Choroid plexus epithelial cell (primary cell): ENCODE measurements around the gene NRAS.

ENCODE experiments used
- DNase-seq: peaks from one replicate; pipeline ENCODE4 v3.0.0-alpha.2; 2010; ENCODE audit warnings: low read depth
- H3K4me3 ChIP-seq: 2 replicates; pipeline ENCODE4 v1.5.1; 2011; ENCODE audit warnings: low read depth, mild to moderate bottlenecking, control low read depth, low read length, moderate library complexity
- TF ChIP-seq, protein P1 (sequence below): conservative IDR thresholded peaks from 2 replicates; pipeline ENCODE4 v1.5.1; 2011; ENCODE audit warnings: low read depth, mild to moderate bottlenecking, control low read depth, inconsistent platforms, low read length, moderate library complexity

The NRAS gene

GRCh38 chr1:114716304-114717170, at the start of gene NRAS:
TSS of gene NRAS (minus strand) at chr1:114716771. CDS start at chr1:114716160, 611 bp downstream.
- TF ChIP-seq, protein P1, sequence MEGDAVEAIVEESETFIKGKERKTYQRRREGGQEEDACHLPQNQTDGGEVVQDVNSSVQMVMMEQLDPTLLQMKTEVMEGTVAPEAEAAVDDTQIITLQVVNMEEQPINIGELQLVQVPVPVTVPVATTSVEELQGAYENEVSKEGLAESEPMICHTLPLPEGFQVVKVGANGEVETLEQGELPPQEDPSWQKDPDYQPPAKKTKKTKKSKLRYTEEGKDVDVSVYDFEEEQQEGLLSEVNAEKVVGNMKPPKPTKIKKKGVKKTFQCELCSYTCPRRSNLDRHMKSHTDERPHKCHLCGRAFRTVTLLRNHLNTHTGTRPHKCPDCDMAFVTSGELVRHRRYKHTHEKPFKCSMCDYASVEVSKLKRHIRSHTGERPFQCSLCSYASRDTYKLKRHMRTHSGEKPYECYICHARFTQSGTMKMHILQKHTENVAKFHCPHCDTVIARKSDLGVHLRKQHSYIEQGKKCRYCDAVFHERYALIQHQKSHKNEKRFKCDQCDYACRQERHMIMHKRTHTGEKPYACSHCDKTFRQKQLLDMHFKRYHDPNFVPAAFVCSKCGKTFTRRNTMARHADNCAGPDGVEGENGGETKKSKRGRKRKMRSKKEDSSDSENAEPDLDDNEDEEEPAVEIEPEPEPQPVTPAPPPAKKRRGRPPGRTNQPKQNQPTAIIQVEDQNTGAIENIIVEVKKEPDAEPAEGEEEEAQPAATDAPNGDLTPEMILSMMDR, result no peak

DNA sequence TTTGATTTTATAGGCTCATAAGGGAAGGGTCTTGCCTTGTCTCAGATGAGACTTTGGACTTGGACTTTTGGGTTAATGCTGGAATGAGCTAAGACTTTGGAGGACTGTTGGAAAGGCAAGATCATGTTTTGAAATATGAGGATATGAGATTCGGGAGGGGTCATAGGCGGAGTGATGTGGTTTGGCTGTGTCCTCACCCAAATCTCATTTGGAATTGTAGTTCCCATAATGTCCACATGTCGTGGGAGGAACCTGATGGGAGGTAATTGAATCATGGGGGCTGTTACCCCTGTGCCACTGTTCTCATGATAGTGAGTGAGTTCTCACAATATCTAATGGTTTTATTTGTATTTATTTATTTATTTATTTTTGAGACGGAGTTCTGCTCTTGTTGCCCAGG, 48.1 kb upstream of the NRAS start:
- TF ChIP-seq, protein P1, result no peak
- no peak for DNase-seq
- no peak overlapping the region for H3K4me3 ChIP-seq

More at GRCh38 chr1:114716304-114717170, at the start of gene NRAS:
- H3K4me3 ChIP-seq, result peak within 1 kb of the TSS; percentile 94
- peak; percentile 94 for DNase-seq

DNA sequence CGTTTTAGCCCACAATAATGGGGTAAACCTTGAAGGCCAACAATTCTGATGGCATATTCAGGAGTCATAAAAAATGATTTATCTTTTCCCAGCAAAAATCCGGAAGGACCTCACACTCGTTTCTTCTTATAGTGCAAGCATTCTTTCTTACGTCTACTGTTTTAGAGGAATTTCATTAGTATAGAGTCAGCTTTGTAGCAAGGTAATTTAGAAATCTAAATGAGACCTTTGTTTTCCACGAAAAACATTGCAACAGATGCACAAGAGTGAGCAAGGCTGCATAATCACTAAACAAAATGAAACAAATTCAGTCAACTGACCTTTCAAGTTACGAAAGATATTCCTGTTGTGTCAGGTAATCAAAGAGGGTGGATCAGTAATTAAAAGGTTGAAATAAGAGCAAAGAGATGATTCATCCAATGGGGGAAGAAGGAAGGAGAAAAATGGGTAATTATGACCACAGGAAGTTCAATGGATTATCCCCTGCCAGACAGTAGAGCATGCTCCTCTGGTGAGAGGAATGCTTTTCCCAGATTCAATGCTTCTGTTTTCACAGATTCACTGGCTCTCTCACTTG, 41.8 kb upstream of the NRAS start:
- TF ChIP-seq, protein P1, result no peak
- no peak for DNase-seq
- peak overlapping the region; percentile 100 for H3K4me3 ChIP-seq

DNA sequence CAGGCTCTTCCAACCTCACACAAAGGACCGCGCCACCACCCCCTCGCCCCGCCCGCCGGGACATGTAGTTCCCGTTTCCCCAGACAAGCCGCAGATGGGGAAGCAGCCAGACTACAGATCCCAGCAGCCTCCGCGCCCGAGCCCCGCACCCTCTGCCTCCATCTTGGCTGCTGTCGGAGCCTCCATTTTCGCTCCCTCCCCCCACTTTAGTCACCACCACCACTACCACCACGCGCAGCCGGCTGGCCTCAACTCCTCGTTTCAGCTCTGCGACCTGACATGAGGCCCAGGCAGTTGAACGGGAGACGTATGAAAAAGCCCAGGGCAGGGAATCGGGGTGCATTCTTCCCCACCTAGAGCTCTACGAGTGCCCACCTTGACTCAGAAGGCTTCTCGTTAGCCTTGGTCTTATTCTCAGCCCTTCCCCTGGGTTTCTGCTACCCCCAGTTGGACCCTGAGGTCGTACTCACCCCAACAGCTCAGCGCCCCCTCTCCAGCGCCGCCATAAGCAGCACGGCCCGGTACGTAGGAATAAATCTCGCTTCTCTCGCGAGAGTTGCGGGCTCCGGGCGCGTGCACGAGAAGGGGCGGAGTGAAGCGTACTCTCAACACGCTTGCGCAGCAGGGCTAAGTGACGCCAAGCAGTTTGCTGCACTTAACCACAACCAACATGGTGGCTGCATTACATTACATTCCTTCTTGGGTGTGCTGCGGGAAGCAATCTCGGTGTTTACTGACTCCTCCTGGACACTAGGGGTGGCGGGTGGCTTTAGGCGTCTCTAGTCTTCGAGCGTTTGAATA, 41.1 kb upstream of the NRAS start, which contains the start of gene CSDE1:
CSDE1 (minus strand) TSS at position 530 of the 801 bp plus-strand sequence. CDS start 18,094 bp downstream, outside the sequence.
- TF ChIP-seq, protein P1, result peak; percentile 60
- peak; percentile 99 for DNase-seq
- H3K4me3 ChIP-seq, result peak within 1 kb of the TSS; percentile 100

GRCh38 chr1:114756949-114757454, 40.4 kb upstream of the NRAS start:
- H3K4me3 ChIP-seq, result peak overlapping the region; percentile 100
- peak; percentile 66 for DNase-seq
- TF ChIP-seq, protein P1, result no peak

GRCh38 chr1:114756009-114756892, 39.7 kb upstream of the NRAS start:
- peak overlapping the region; percentile 100 for H3K4me3 ChIP-seq
- TF ChIP-seq, protein P1, result no peak
- peak; percentile 14 for DNase-seq
